ENCODE measurements around the gene IL7R.
"Not testable (repeated sequence)": the region's sequence is repeated elsewhere in the genome, so short reads cannot be mapped to it uniquely, and the experiment has no call there.

The IL7R gene

DNA sequence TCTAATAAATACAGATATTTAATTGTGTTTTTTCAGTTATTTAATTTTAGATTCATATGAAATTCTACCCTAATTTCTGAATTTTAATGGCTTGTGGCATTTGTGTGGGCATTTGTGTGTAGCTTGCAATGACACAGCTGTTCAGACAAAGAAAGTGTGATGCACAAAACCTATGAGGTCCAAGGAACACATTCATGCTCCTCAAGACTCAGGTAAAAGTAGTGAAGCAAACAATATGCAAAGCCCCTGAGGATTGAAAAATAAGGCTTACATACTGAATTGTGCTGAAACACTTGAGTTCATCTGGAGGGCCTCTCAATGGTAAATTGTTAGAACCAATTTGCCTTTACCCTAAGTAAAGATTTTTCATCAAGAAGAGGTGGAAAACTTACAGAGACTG, 28.1 kb downstream of the IL7R start:
- Histone ChIP-seq H3K9ac (no peak overlapping the region), H3K36me3 (ENCODE audit: insufficient read depth) (no peaks in the 10 kb centered on the region), H2AFZ (ENCODE audit: low read depth) (no peak overlapping the region), H3K4me3 (IDR thresholded peaks at IDR 0.05; ENCODE audit: insufficient read depth, low read depth, low read length) (no peak overlapping the region), H3K27me3 (ENCODE audit: insufficient read depth, low read depth) (no peaks in the 10 kb centered on the region), H3K79me2 (ENCODE audit: insufficient read depth, low read depth) (no peaks in the 10 kb centered on the region), H4K20me1 (ENCODE audit: insufficient read depth) (no peaks in the 10 kb centered on the region), H3K27ac (peak overlapping the region; percentile 61; the same call in 1 of the 2 replicates), H3K4me2 (peak overlapping the region; percentile 56; the same call in 1 of the 2 replicates), H3K4me1 (ENCODE audit: low read depth, poor library complexity, severe bottlenecking) (peaks cover 52% of the 10 kb centered on the region)
- TF ChIP-seq, protein P1, sequence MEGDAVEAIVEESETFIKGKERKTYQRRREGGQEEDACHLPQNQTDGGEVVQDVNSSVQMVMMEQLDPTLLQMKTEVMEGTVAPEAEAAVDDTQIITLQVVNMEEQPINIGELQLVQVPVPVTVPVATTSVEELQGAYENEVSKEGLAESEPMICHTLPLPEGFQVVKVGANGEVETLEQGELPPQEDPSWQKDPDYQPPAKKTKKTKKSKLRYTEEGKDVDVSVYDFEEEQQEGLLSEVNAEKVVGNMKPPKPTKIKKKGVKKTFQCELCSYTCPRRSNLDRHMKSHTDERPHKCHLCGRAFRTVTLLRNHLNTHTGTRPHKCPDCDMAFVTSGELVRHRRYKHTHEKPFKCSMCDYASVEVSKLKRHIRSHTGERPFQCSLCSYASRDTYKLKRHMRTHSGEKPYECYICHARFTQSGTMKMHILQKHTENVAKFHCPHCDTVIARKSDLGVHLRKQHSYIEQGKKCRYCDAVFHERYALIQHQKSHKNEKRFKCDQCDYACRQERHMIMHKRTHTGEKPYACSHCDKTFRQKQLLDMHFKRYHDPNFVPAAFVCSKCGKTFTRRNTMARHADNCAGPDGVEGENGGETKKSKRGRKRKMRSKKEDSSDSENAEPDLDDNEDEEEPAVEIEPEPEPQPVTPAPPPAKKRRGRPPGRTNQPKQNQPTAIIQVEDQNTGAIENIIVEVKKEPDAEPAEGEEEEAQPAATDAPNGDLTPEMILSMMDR (conservative IDR thresholded peaks at IDR 0.05; ENCODE audit: low read depth, low read length), result no peak

DNA sequence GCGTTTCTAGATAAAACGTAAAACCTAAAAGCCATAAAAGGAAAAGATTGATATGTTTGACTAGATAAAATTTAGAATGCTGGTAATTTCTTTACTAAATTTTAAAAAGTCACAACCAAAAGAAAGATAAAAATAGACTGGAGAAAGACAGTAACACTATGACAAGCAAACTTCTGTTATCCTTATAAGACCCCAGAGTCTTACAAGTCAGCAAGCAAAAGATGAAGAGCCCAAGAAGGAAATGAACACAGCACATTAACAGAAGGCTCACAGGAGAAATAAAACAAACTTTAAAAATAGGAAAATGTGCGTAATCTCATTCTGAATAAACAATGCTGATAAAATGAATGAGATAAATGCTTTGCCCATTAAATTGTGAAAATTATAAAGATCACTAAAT, 29.7 kb downstream of the IL7R start:
- H3K9ac ChIP-seq, result no peak overlapping the region
- no peaks in the 10 kb centered on the region for H3K79me2 ChIP-seq (ENCODE audit: insufficient read depth, low read depth)
- H3K27me3 ChIP-seq (ENCODE audit: insufficient read depth, low read depth), result no peaks in the 10 kb centered on the region
- no peaks in the 10 kb centered on the region for H4K20me1 ChIP-seq (ENCODE audit: insufficient read depth)
- no peak overlapping the region for H3K27ac ChIP-seq
- no peak overlapping the region for H2AFZ ChIP-seq (ENCODE audit: low read depth)
- TF ChIP-seq, protein P1 (conservative IDR thresholded peaks at IDR 0.05; ENCODE audit: low read depth, low read length), result no peak
- peaks cover 43% of the 10 kb centered on the region for H3K4me1 ChIP-seq (ENCODE audit: low read depth, poor library complexity, severe bottlenecking)
- no peak overlapping the region for H3K4me2 ChIP-seq
- H3K36me3 ChIP-seq (ENCODE audit: insufficient read depth), result no peaks in the 10 kb centered on the region
- H3K4me3 ChIP-seq (IDR thresholded peaks at IDR 0.05; ENCODE audit: insufficient read depth, low read depth, low read length), result no peak overlapping the region

DNA sequence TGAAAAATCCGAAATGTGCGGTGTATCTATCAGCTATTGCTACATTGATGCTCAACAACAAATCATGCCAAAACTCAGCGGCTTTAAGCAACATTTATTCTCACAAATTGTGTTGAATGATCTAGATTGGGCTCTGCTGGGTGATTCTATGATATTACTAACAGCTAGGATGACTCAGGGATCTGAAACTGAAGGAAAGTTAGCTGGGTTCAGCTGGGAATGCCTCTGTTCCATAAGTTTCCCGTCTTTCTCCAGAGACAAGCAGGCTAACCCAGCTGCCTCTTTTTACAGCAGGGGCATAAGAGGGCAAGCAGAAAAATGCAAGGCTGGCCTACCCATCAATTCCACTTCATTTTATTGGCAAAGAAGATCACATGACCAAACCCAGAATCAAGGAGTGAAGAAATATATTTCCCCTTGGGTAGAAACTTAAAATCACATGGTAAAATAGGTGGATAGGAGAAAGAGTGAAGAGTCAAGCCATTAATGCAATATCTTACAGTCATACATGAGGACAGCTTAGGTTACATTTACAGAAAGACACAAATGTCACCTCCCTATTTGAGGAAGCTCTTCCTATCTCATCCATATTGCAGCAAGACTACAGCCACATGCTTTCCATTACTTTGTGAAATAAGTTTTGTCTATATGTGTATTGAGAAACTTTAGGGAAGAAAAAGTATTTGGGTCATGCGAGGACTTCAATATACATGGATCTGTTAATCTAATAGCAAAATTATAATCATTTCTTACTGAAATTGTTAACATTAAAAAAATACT, 30.8 kb downstream of the IL7R start:
- H3K27ac ChIP-seq, result no peak overlapping the region
- TF ChIP-seq, protein P1 (conservative IDR thresholded peaks at IDR 0.05; ENCODE audit: low read depth, low read length), result no peak

DNA sequence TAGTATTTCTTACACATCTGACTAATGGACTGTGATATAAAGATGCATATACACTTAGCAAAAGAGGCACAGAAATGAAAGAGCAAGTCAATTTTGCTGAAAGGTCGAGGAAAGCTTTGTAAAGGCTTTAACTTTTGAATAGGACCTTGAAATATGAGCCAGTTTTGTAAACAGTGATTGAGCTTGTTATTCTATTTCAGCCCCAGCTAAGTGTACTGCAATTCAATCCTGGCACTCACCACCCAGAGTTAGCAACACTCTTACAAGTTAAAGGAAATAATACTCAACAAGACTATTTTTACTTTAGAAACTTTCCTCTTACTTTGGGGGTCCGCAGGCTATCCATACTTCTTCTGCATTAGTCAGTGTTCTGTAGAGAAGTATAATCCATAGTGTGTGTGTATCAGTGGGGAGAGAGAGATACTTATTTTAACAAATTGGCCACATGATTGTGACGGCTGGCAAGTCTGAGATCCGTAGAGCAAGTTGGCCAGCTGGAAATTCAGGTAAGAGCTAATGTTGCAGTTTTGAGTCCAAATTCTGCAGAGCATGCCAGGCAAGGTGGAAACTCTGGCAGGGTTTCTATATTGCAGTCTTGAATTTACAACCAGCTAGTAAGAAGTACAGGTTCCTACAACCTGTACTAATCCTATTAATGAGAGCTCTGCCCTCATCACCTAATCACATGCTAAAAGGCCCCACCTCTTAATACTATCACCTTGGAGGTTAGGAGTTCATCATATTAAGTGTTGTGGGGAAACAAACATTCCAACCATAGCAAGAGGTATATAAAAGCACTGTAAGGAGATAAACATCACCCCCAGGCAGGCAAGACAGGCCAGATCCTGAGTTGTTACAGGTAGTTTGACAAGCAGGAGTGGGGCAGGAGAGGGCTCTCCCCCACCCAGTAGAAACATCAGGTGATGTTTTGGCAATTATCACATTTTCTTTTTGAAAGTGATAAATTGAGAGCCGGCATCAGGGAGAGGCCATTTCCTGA, 33.6 kb downstream of the IL7R start:
- H3K27ac ChIP-seq, result no peak overlapping the region

More for the DNA sequence above, 30.8 kb downstream of the IL7R start:
- Histone ChIP-seq H3K27me3 (ENCODE audit: insufficient read depth, low read depth) (no peaks in the 10 kb centered on the region), H3K79me2 (ENCODE audit: insufficient read depth, low read depth) (no peaks in the 10 kb centered on the region), H4K20me1 (ENCODE audit: insufficient read depth) (no peaks in the 10 kb centered on the region), H3K36me3 (ENCODE audit: insufficient read depth) (no peaks in the 10 kb centered on the region), H3K4me2 (no peak overlapping the region), H2AFZ (ENCODE audit: low read depth) (no peak overlapping the region), H3K4me1 (ENCODE audit: low read depth, poor library complexity, severe bottlenecking) (peaks cover 40% of the 10 kb centered on the region), H3K9ac (no peak overlapping the region), H3K4me3 (IDR thresholded peaks at IDR 0.05; ENCODE audit: insufficient read depth, low read depth, low read length) (no peak overlapping the region)

DNA sequence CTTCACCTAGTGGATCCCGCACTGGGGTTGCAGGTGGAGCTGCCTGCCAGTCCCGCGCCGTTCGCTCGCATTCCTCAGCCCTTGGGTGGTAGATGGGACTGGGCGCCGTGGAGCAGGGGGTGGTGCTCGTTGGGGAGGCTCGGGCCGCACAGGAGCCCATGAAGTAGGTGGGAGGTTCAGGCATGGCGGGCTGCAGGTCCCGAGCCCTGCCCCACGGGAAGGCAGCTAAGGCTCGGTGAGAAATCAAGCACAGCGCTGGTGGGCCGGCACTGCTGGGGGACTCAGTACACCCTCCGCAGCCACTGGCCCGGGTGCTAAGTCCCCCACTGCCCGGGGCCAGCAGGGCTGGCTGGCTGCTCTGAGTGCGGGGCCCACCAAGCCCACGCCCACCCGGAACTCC, 36.1 kb downstream of the IL7R start:
- not testable (repeated sequence) for H3K27me3 ChIP-seq (ENCODE audit: insufficient read depth, low read depth); H3K27ac ChIP-seq; H4K20me1 ChIP-seq (ENCODE audit: insufficient read depth); H3K4me3 ChIP-seq (IDR thresholded peaks at IDR 0.05; ENCODE audit: insufficient read depth, low read depth, low read length); H3K4me1 ChIP-seq (ENCODE audit: low read depth, poor library complexity, severe bottlenecking); H3K36me3 ChIP-seq (ENCODE audit: insufficient read depth); H3K79me2 ChIP-seq (ENCODE audit: insufficient read depth, low read depth); H2AFZ ChIP-seq (ENCODE audit: low read depth); H3K9ac ChIP-seq; H3K4me2 ChIP-seq

More for the DNA sequence above, 33.6 kb downstream of the IL7R start:
- Histone ChIP-seq H3K4me3 (IDR thresholded peaks at IDR 0.05; ENCODE audit: insufficient read depth, low read depth, low read length) (no peak overlapping the region), H3K4me1 (ENCODE audit: low read depth, poor library complexity, severe bottlenecking) (peaks cover 12% of the 10 kb centered on the region), H3K4me2 (no peak overlapping the region), H3K36me3 (ENCODE audit: insufficient read depth) (no peaks in the 10 kb centered on the region), H3K79me2 (ENCODE audit: insufficient read depth, low read depth) (no peaks in the 10 kb centered on the region), H2AFZ (ENCODE audit: low read depth) (no peak overlapping the region), H3K9ac (no peak overlapping the region), H4K20me1 (ENCODE audit: insufficient read depth) (no peaks in the 10 kb centered on the region), H3K27me3 (ENCODE audit: insufficient read depth, low read depth) (no peaks in the 10 kb centered on the region)
- TF ChIP-seq, protein P1 (conservative IDR thresholded peaks at IDR 0.05; ENCODE audit: low read depth, low read length), result no peak

All from KMS-11 (cell line).